ENCODE data around the gene SFMBT2. TPM values are rescaled to one million over a fixed set of nuclear protein-coding genes. Genes with fewer than 3 reads are reported as not detected.
A peak's percentile ranks its signal among the peaks of the same experiment; 100 is the strongest.
"Not testable (repeated sequence)": the region's sequence is repeated elsewhere in the genome, so short reads cannot be mapped to it uniquely, and the experiment has no call there.

Gene SFMBT2
- total RNA-seq, 1 donor: 2.0 TPM

- no peak for DNase-seq (ENCODE audit: low read depth)
- TF ChIP-seq CTCF (IDR thresholded peaks at IDR 0.05; ENCODE audit: insufficient read depth, low read length): no peak
- no peak overlapping the region for H3K4me3 ChIP-seq (ENCODE audit: low read depth, low read length)
Measured at GRCh38 chr10:7233259-7233991, 177.4 kb downstream of the SFMBT2 start.

- DNase-seq (ENCODE audit: low read depth): no peak
- no peak overlapping the region for H3K4me3 ChIP-seq (ENCODE audit: low read depth, low read length)
- no peak for TF ChIP-seq CTCF (IDR thresholded peaks at IDR 0.05; ENCODE audit: insufficient read depth, low read length)
Measured at GRCh38 chr10:7231509-7232414, 179.1 kb downstream of the SFMBT2 start.

GRCh38 chr10:7230951-7231350, 179.9 kb downstream of the SFMBT2 start:
- DNase-seq (ENCODE audit: low read depth): no peak
- no peak for TF ChIP-seq CTCF (IDR thresholded peaks at IDR 0.05; ENCODE audit: insufficient read depth, low read length)
- H3K4me3 ChIP-seq (ENCODE audit: low read depth, low read length): no peak overlapping the region

- no peak overlapping the region for H3K4me3 ChIP-seq (ENCODE audit: low read depth, low read length)
- no peak for DNase-seq (ENCODE audit: low read depth)
- no peak for TF ChIP-seq CTCF (IDR thresholded peaks at IDR 0.05; ENCODE audit: insufficient read depth, low read length)
Measured at GRCh38 chr10:7230036-7230435, 180.8 kb downstream of the SFMBT2 start.

GRCh38 chr10:7225133-7225532, 185.7 kb downstream of the SFMBT2 start:
- no peak for DNase-seq (ENCODE audit: low read depth)
- no peak for TF ChIP-seq CTCF (IDR thresholded peaks at IDR 0.05; ENCODE audit: insufficient read depth, low read length)
- no peak overlapping the region for H3K4me3 ChIP-seq (ENCODE audit: low read depth, low read length)

GRCh38 chr10:7218968-7219367, 191.9 kb downstream of the SFMBT2 start:
- H3K4me3 ChIP-seq (ENCODE audit: low read depth, low read length): no peak overlapping the region
- DNase-seq (ENCODE audit: low read depth): peak; percentile 14
- no peak for TF ChIP-seq CTCF (IDR thresholded peaks at IDR 0.05; ENCODE audit: insufficient read depth, low read length)

- DNase-seq (ENCODE audit: low read depth); H3K4me3 ChIP-seq (ENCODE audit: low read depth, low read length): not testable (repeated sequence)
Measured at GRCh38 chr10:7212696-7213095, 198.1 kb downstream of the SFMBT2 start.
